Sigmoid colon (tissue), 4 donors: ENCODE measurements around the gene MYO5A.

Experiments
- CTCF ChIP-seq, 4 experiments: fragments of 450-650 bp in 3 of 4; fragments of 200-600 bp in 1 of 4; IDR thresholded peaks; one replicate each; pipeline ENCODE4 v1.5.1; 2016 to 2019; ENCODE audit warnings: antibody characterized with exemption in 4 of 4, mild to moderate bottlenecking in 3 of 4, moderate library complexity in 2 of 4
- EP300 ChIP-seq, 4 donors: sonication (generic); formaldehyde crosslinking; IDR thresholded peaks; one replicate each; pipeline ENCODE4 v1.6.1; 2017; ENCODE audit warnings: antibody characterized with exemption in 4 of 4
- POLR2A ChIP-seq, 2 donors: fragments of 450-650 bp; IDR thresholded peaks; one replicate each; pipeline ENCODE4 v1.6.1; 2016; ENCODE audit warnings: antibody characterized with exemption in 2 of 2, mild to moderate bottlenecking in 2 of 2, moderate library complexity in 2 of 2
- POLR2AphosphoS5 ChIP-seq, 4 donors: sonication (generic); formaldehyde crosslinking; IDR thresholded peaks; one replicate each; pipeline ENCODE4 v1.6.1; 2017; ENCODE audit warnings: antibody characterized with exemption in 4 of 4

- no peak for TF ChIP-seq CTCF (IDR thresholded peaks at IDR 0.05)
- no peak for TF ChIP-seq EP300 (IDR thresholded peaks at IDR 0.05)
- no peak for TF ChIP-seq POLR2A (IDR thresholded peaks at IDR 0.05)
- no peak for TF ChIP-seq POLR2AphosphoS5 (IDR thresholded peaks at IDR 0.05)
Observed at GRCh38 chr15:52405856-52406255, 122.8 kb downstream of the MYO5A start.
